ENCODE measurements around the gene SHROOM3. TPM values are rescaled to one million over a fixed set of nuclear protein-coding genes. Genes with fewer than 3 reads are reported as not detected.

SHROOM3 gene
- total and polyA plus RNA-seq, 2 donors (not counting 1 experiment from before 2014, with no cell fraction given): 0.91 to 1.5 TPM

GRCh38 chr4:76767983-76768382 is 333.0 kb downstream of the SHROOM3 start:
- no peaks in the 10 kb centered on the region for H3K4me1 ChIP-seq (ENCODE audit: control insufficient read depth in 2 of 2, insufficient read depth in 2 of 2, low read length in 2 of 2)
- intact Hi-C loops (cut with micrococcal nuclease): no loop called here
- no peak overlapping the region for H3K27ac Mint-ChIP-seq
- H3K9me3 Mint-ChIP-seq (ENCODE audit: insufficient read depth): no peaks in the 10 kb centered on the region
- H3K4me3 ChIP-seq (ENCODE audit: control extremely low read depth in 1 of 5, extremely low read depth in 1 of 5, insufficient read depth in 1 of 5, low read depth in 2 of 5, low read length in 4 of 5): no peak overlapping the region
- no peaks in the 10 kb centered on the region for H3K79me2 ChIP-seq (ENCODE audit: control insufficient read depth, insufficient read depth, low read length)
- peaks cover 0 to 2% (median 0%) of the 10 kb centered on the region in 3 donors for H3K9me3 ChIP-seq (ENCODE audit: control extremely low read depth in 1 of 3, control insufficient read depth in 2 of 3, insufficient read depth in 1 of 3, low read length in 2 of 3)
- 80% methylated on average over 1 of the region's 2 CpGs for WGBS (ENCODE audit: insufficient coverage)
- H3K27me3 Mint-ChIP-seq: peaks cover 10% of the 10 kb centered on the region
- no peak overlapping the region for H3K4me2 ChIP-seq (replicated peaks; ENCODE audit: low read depth, low read length, poor library complexity, severe bottlenecking)
- no peak for TF ChIP-seq EZH2 (IDR thresholded peaks at IDR 0.05; ENCODE audit: borderline replicate concordance, insufficient read depth, low read depth, low read length, poor library complexity, severe bottlenecking)
- no peak for TF ChIP-seq CTCF (IDR thresholded peaks at IDR 0.05)
- ChIA-PET POLR2A (no interaction called here), CTCF (no interaction called here)
- H3K36me3 ChIP-seq (replicated peaks in 1 of 2; ENCODE audit: control extremely low read depth in 1 of 2, control insufficient read depth in 1 of 2, extremely low read depth in 1 of 2, insufficient read depth in 2 of 2, low read length in 1 of 2): no peaks in the 10 kb centered on the region
- DNase-seq (no peak), ATAC-seq (ENCODE audit: low read depth) (no peak)
- H4K20me1 ChIP-seq (ENCODE audit: control insufficient read depth, insufficient read depth, low read length, poor library complexity, severe bottlenecking): no peaks in the 10 kb centered on the region
- no peak overlapping the region for H3K9ac ChIP-seq (ENCODE audit: low read length)
- H2AFZ ChIP-seq (ENCODE audit: insufficient read depth, low read depth, low read length, poor library complexity, severe bottlenecking): no peak overlapping the region
- no peak overlapping the region for H3K27ac ChIP-seq (ENCODE audit: low read length in 2 of 2)
- H3K4me3 Mint-ChIP-seq: no peak overlapping the region
- no peaks in the 10 kb centered on the region for H3K27me3 ChIP-seq (replicated peaks in 1 of 4; ENCODE audit: control extremely low read depth in 1 of 4, control insufficient read depth in 3 of 4, insufficient read depth in 4 of 4, low read length in 3 of 4)
- peaks cover 5% of the 10 kb centered on the region for H3K4me1 Mint-ChIP-seq

- H3K27ac Mint-ChIP-seq: no peak overlapping the region
- 6% methylated on average over 2 of the region's 5 CpGs for WGBS (ENCODE audit: insufficient coverage)
- Histone ChIP-seq H3K4me3 (ENCODE audit: control extremely low read depth in 1 of 5, extremely low read depth in 1 of 5, insufficient read depth in 1 of 5, low read depth in 2 of 5, low read length in 4 of 5) (no peak overlapping the region), H3K27me3 (replicated peaks in 1 of 4; ENCODE audit: control extremely low read depth in 1 of 4, control insufficient read depth in 3 of 4, insufficient read depth in 4 of 4, low read length in 3 of 4) (no peaks in the 10 kb centered on the region), H3K79me2 (ENCODE audit: control insufficient read depth, insufficient read depth, low read length) (no peaks in the 10 kb centered on the region), H3K4me2 (replicated peaks; ENCODE audit: low read depth, low read length, poor library complexity, severe bottlenecking) (no peak overlapping the region), H3K9ac (ENCODE audit: low read length) (no peak overlapping the region), H3K27ac (ENCODE audit: low read length in 2 of 2) (no peak overlapping the region), H4K20me1 (ENCODE audit: control insufficient read depth, insufficient read depth, low read length, poor library complexity, severe bottlenecking) (no peaks in the 10 kb centered on the region), H3K9me3 (ENCODE audit: control extremely low read depth in 1 of 3, control insufficient read depth in 2 of 3, insufficient read depth in 1 of 3, low read length in 2 of 3) (no peaks in the 10 kb centered on the region), H3K4me1 (ENCODE audit: control insufficient read depth in 2 of 2, insufficient read depth in 2 of 2, low read length in 2 of 2) (no peaks in the 10 kb centered on the region), H3K36me3 (replicated peaks in 1 of 2; ENCODE audit: control extremely low read depth in 1 of 2, control insufficient read depth in 1 of 2, extremely low read depth in 1 of 2, insufficient read depth in 2 of 2, low read length in 1 of 2) (no peaks in the 10 kb centered on the region), H2AFZ (ENCODE audit: insufficient read depth, low read depth, low read length, poor library complexity, severe bottlenecking) (no peak overlapping the region)
- ChIA-PET CTCF (no interaction called here), POLR2A (interaction anchor here (0.7 kb wide), 1 partner anchor 255 kb away, joined by 3 read pairs; no protein-coding TSS in a partner anchor)
- no peak overlapping the region for H3K4me3 Mint-ChIP-seq
- intact Hi-C loops (cut with micrococcal nuclease): no loop called here
- H3K4me1 Mint-ChIP-seq: peaks cover 5% of the 10 kb centered on the region
- ATAC-seq (ENCODE audit: low read depth) (no peak), DNase-seq (no peak)
- H3K9me3 Mint-ChIP-seq (ENCODE audit: insufficient read depth): no peaks in the 10 kb centered on the region
- TF ChIP-seq EZH2 (IDR thresholded peaks at IDR 0.05; ENCODE audit: borderline replicate concordance, insufficient read depth, low read depth, low read length, poor library complexity, severe bottlenecking): no peak
- H3K27me3 Mint-ChIP-seq: peaks cover 10% of the 10 kb centered on the region
Measured at GRCh38 chr4:76772498-76773106, 337.6 kb downstream of the SHROOM3 start.
